ENCODE data around the gene CNPY4.

Gene CNPY4

DNA sequence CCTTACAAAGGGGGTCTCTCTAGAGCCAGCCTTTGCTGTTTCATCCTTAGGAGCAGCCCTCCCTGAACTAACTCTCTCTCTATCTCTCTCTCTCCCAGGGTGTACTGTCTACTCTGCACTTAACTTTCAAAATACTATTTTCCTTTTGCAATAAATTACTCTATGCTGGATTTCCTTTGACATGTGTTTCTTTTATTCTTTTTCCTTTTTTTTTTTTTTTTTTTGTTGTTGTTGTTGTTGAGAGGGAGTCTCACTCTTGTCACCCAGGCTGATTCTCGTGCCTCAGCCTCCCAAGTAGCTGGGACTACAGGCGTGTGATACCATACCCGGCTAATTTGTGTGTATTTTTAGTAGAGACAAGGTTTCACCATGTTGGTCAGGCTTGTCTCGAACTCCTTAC, 36.5 kb upstream of the CNPY4 start:
- no peak for DNase-seq
- Histone ChIP-seq H3K4me3 (ENCODE audit: low read depth, low read length) (no peak overlapping the region), H3K27me3 (replicated peaks) (no peaks in the 10 kb centered on the region), H3K36me3 (replicated peaks) (peaks cover 11% of the 10 kb centered on the region), H3K27ac (peak overlapping the region; percentile 76)
- in situ Hi-C loops (cut with HindIII; ENCODE audit: low pct_ligation_motif_present, low sequenced_read_pairs): loop anchor here (25.0 kb wide), 1 partner anchor 96 kb away; the partner anchor contains the start of gene AZGP1
- TF ChIP-seq CTCF (IDR thresholded peaks at IDR 0.05; ENCODE audit: low read depth, low read length, missing control alignments): no peak

DNA sequence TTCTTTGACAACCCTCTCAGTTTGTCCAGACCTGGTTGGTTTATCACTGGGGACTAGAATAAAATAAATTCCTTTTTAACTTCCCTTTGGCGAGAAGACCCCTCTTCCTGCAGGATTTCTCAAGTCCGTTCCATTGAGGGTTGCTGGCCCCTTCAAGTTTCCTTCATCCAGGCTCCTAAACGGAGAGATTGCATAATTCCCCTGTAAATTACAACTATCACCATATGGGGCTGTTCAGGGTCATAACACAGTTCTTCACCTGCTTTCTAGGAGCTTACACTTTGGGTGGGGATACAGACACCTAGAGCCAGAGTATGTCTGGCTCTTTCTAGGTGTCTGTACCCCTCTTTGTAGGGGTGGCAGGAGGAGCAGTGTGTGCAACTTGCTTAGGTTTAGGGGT, 33.9 kb upstream of the CNPY4 start:
- Histone ChIP-seq H3K36me3 (replicated peaks) (peaks cover 2% of the 10 kb centered on the region), H3K4me3 (ENCODE audit: low read depth, low read length) (no peak overlapping the region), H3K27ac (no peak overlapping the region), H3K27me3 (replicated peaks) (no peaks in the 10 kb centered on the region)
- in situ Hi-C loops (cut with HindIII; ENCODE audit: low pct_ligation_motif_present, low sequenced_read_pairs): loop anchor here (25.0 kb wide), 1 partner anchor 98 kb away; the partner anchor contains the start of gene AZGP1
- TF ChIP-seq CTCF (IDR thresholded peaks at IDR 0.05; ENCODE audit: low read depth, low read length, missing control alignments): no peak
- DNase-seq: no peak

DNA sequence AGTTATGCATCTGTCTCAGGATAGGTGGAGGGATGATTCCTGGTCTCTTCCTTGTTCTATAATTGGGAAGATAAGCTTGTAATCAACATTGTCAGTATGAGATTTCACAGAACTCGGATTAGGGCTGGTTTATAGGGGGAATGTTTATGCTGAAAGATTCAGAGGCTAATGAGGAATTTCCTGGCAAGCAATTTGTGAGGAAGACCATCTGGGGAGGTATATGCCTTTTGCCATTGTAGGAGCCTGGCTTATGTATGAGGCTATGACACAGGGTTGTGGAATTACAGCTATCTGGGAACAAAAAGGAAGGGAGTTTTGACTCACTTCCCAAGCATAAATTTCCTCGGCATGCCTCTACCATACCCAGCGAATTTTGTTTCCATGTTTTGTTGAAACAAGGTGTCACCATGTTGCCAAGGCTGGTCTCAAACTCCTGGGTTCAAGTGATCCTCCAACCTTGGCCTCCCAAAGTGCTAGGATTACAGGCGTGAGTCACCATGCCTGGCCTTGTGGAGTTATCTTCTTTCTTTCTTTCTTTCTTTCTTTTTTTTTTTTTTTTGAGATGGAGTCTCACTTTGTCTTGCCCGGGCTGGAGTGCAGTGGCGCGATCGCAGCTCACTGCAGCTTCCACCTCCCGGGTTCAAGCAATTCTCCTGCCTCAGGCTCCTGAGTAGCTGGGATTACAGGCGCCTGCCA, 32.2 kb upstream of the CNPY4 start:
- H3K27ac ChIP-seq: peak overlapping the region; percentile 81
- no peak overlapping the region for H3K4me3 ChIP-seq (ENCODE audit: low read depth, low read length)
- H3K36me3 ChIP-seq (replicated peaks): peaks cover 19% of the 10 kb centered on the region
- peak; percentile 87 for DNase-seq
- no peak for TF ChIP-seq CTCF (IDR thresholded peaks at IDR 0.05; ENCODE audit: low read depth, low read length, missing control alignments)
- in situ Hi-C loops (cut with HindIII; ENCODE audit: low pct_ligation_motif_present, low sequenced_read_pairs): loop anchor here (25.0 kb wide), 1 partner anchor 100 kb away; the partner anchor contains the start of gene AZGP1
- no peaks in the 10 kb centered on the region for H3K27me3 ChIP-seq (replicated peaks)

DNA sequence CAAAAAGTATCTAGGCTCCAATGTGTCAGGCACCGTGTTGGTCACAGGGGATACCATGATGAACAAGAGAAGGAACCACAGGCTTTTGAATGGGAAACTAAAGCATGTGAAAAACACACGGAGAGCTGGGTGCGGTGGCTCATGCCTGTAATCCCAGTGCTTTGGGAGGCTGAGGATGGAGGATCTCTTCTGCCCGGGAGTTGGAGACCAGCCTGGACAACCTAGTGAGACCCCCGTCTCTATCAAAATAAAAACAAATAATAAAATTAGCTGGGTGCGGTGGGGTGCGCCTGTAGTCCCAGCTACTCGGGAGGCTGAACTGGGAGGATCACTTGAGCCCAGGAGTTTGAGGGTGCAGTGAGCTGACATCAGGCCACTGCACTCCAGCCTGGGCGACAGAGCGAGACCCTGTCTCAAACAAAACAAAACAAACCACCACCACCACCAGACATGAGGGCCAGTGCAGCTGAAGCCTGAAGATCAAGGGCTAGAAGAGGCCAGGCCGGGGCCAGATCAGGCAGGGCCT, 31.3 kb upstream of the CNPY4 start:
- H3K27me3 ChIP-seq (replicated peaks): no peaks in the 10 kb centered on the region
- TF ChIP-seq CTCF (IDR thresholded peaks at IDR 0.05; ENCODE audit: low read depth, low read length, missing control alignments): no peak
- in situ Hi-C loops (cut with HindIII; ENCODE audit: low pct_ligation_motif_present, low sequenced_read_pairs): loop anchor here (25.0 kb wide), 1 partner anchor 101 kb away; the partner anchor contains the start of gene AZGP1
- peaks cover 29% of the 10 kb centered on the region for H3K36me3 ChIP-seq (replicated peaks)
- DNase-seq: no peak
- H3K4me3 ChIP-seq (ENCODE audit: low read depth, low read length): peak overlapping the region; percentile 87
- peak overlapping the region; percentile 88 for H3K27ac ChIP-seq

- in situ Hi-C loops (cut with HindIII; ENCODE audit: low pct_ligation_motif_present, low sequenced_read_pairs): loop anchor here (25.0 kb wide), 1 partner anchor 102 kb away; the partner anchor contains the start of gene AZGP1
- DNase-seq: peak; percentile 51
- no peak for TF ChIP-seq CTCF (IDR thresholded peaks at IDR 0.05; ENCODE audit: low read depth, low read length, missing control alignments)
These were observed 30.6 kb upstream of the CNPY4 start, which contains the start of gene COPS6 for GRCh38 chr7:100088621-100089457. Gene COPS6 (plus strand): TSS chr7:100088969. CDS start chr7:100088991, 22 bp downstream.

More at GRCh38 chr7:100088621-100089457, 30.6 kb upstream of the CNPY4 start, which contains the start of gene COPS6:
- Histone ChIP-seq H3K27me3 (replicated peaks) (no peaks in the 10 kb centered on the region), H3K27ac (peak within 1 kb of the TSS; percentile 88), H3K4me3 (ENCODE audit: low read depth, low read length) (peak within 1 kb of the TSS; percentile 87), H3K36me3 (replicated peaks) (peaks cover 35% of the 10 kb centered on the region)

Data from brain microvascular endothelial cell (primary cell).